GM18505 (cell line): Measurements from ENCODE around the gene DOK1.
A peak's percentile ranks its signal among the peaks of the same experiment; 100 is the strongest.
"Not testable (repeated sequence)": the region's sequence is repeated elsewhere in the genome, so short reads cannot be mapped to it uniquely, and the experiment has no call there.

Experiments used
- ATAC-seq: cut with Tn5 transposase; IDR thresholded peaks from one replicate; pipeline ENCODE4 v1.9.1; 2021; ENCODE audit not compliant: unreplicated experiment
- POLR2A ChIP-seq: IDR thresholded peaks from 4 replicates; pipeline ENCODE4 v1.6.1; 2011; ENCODE audit warnings: borderline replicate concordance; ENCODE audit not compliant: insufficient read depth, insufficient read length; ENCODE audit errors: extremely low read depth

DOK1 gene

GRCh38 chr2:74558284-74559230 lies 4.0 kb downstream of the DOK1 start:
- peak; percentile 45 for TF ChIP-seq POLR2A

GRCh38 chr2:74559912-74560311 lies 5.4 kb downstream of the DOK1 start:
- ATAC-seq = no peak
- no peak for TF ChIP-seq POLR2A

More at GRCh38 chr2:74558284-74559230, 4.0 kb downstream of the DOK1 start:
- no peak for ATAC-seq

GRCh38 chr2:74560591-74560990 lies 6.1 kb downstream of the DOK1 start:
- TF ChIP-seq POLR2A = no peak
- no peak for ATAC-seq

DNA sequence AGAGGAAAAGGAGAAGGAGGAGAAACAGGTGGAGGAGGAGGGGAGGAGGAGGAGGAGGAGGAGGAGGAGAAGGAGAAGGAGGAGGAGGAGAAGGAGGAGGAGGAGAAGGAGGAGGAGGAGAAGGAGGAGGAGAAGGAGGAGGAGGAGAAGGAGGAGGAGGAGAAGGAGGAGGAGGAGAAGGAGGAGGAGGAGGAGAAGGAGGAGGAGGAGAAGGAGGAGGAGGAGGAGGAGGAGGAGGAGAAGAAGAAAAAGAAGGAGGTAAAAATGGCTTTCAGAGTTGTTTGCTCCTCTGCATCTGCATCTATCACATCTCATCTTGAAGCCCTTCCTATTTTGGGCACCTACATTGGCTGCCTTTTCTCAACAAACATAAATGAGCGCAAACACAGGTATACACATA lies 6.5 kb downstream of the DOK1 start:
- not testable (repeated sequence) for ATAC-seq

- TF ChIP-seq POLR2A = no peak
- no peak for ATAC-seq
Measured at GRCh38 chr2:74562126-74562775, 7.7 kb downstream of the DOK1 start.

DNA sequence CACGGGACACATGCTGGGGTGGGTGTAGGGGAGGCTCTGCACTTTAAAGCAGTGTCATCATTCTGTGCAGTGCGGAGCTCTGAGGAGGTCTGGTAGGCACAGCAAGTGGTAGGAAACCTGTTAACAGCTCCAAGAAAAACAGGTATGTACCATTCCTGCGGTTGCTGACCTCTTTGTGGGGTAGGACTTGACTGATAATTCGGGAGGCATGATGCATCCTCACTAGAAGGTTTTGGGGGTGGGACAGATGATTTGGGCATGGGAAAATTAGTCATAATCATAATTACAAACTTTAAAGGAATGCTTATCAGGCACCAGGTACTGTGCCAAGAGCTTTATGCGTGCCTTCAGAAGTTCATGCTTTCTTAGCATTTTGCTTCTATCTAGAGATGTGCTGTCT lies 9.7 kb downstream of the DOK1 start:
- TF ChIP-seq POLR2A = no peak
- ATAC-seq = no peak

- ATAC-seq = no peak
- no peak for TF ChIP-seq POLR2A
Measured at GRCh38 chr2:74566076-74566753, 11.7 kb downstream of the DOK1 start.

DNA sequence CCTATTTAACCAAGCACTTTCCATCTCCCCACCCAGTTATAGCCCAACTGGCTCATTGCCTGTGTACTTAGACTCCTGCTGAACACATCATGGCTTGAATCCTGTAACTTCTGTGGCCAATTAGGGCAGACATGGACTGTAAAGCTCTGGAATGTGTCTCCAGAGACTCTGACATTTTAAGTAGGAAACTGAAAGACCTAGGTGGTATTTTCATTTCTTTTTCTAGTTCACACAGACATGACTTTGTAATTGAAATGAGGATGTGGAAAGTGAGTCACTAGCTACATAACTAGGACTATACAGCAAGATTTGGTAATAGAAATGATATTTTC lies 12.2 kb downstream of the DOK1 start:
- no peak for TF ChIP-seq POLR2A
- ATAC-seq = no peak

DNA sequence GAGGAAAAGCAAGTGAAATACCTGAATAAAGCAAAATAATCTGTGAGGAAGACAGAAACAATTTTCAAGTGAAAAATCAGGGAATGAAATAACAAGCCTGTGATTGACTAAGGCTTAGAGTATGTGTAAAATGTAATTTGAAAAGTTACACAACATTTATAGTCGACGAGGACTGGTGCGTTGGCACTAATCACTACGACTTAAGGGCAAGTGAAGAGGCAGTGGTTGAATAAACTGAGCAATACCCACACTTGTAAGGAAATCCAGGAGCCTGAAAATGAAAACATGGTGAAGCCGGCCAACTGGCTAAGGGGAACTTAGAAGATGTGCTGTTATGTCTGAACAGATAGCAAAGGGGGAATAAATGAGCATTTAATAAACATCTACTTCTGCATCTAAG lies 13.4 kb downstream of the DOK1 start:
- ATAC-seq = no peak
- TF ChIP-seq POLR2A = no peak

DNA sequence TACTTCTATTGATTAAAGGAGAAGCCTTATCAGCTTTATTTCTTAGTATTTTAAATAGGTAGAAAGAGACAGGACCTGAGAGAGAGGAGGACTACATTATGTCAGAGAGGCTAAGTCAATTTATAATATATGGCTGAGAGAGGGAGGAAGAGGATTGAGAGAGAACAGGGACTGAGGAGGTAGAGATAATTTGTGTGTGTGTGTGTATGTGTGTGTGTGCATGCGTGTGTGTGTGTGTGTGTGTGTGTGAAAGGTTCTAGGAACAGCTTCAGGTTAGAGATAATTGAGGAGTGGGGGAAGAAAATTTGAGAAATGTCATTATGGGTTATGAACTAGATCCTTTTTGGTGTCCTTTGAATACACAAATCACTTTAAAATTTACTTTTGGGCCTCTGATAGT lies 15.2 kb downstream of the DOK1 start:
- ATAC-seq = no peak
- TF ChIP-seq POLR2A = no peak

- ATAC-seq = peak; percentile 60
- no peak for TF ChIP-seq POLR2A
Measured at GRCh38 chr2:74571058-74571457, 16.5 kb downstream of the DOK1 start.

- no peak for TF ChIP-seq POLR2A
- no peak for ATAC-seq
Measured at GRCh38 chr2:74572178-74572925, 17.8 kb downstream of the DOK1 start.
